ENCODE measurements around the gene MCM5.

DNA sequence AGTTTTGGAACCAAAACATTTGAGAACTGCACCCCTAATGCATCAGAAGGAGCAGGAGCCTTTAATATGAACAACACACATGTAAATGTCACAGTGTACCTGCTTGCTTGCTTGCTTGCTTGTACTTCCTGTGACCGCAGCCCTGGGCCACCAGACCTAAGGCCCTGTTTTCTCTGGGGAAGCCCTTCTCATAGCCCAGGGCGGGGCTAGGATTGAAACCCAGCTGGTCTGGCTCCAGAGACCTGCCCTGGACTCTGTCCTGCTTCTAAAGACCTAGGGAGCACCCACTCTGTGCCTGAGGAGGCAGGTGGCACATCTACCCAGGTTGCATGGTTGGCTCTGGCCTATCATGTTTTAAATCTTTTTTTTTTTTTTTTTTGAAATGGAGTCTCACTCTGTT is 7.6 kb upstream of the MCM5 start:
- TF ChIP-seq POLR2AphosphoS5 (IDR thresholded peaks at IDR 0.05; ENCODE audit: borderline replicate concordance, low read depth, low read length) (no peak), FOXP2 (optimal IDR thresholded peaks at IDR 0.05; ENCODE audit: control extremely low read depth, extremely low read length, insufficient read depth) (no peak)
